WTC11 (cell line): Measurements from ENCODE around the gene ERBB2.

Experiments used
- CREB1 ChIP-seq: sonication (generic); formaldehyde crosslinking; IDR thresholded peaks from 2 replicates; pipeline ENCODE4 v1.8.0; 2023; ENCODE audit warnings: mild to moderate bottlenecking, missing genetic modification reagents
- CREM ChIP-seq: sonication (generic); formaldehyde crosslinking; IDR thresholded peaks from 2 replicates; pipeline ENCODE4 v1.8.1; 2022; ENCODE audit warnings: mild to moderate bottlenecking, missing genetic modification reagents, moderate library complexity
- ESRRA ChIP-seq: sonication (generic); formaldehyde crosslinking; IDR thresholded peaks from 2 replicates; pipeline ENCODE4 v1.8.1; 2022; ENCODE audit warnings: mild to moderate bottlenecking, missing genetic modification reagents, borderline replicate concordance
- ETV6 ChIP-seq: sonication (generic); formaldehyde crosslinking; IDR thresholded peaks from 2 replicates; pipeline ENCODE4 v1.8.1; 2022; ENCODE audit warnings: mild to moderate bottlenecking, missing genetic modification reagents
- NFATC4 ChIP-seq: fragments of 250-450 bp; sonication (Bioruptor Pico); IDR thresholded peaks from 2 replicates; pipeline ENCODE4 v1.9.0; 2021; ENCODE audit warnings: mild to moderate bottlenecking
- RELA ChIP-seq: sonication (generic); formaldehyde crosslinking; IDR thresholded peaks from 2 replicates; pipeline ENCODE4 v1.8.1; 2022; ENCODE audit warnings: missing genetic modification reagents, mild to moderate bottlenecking, borderline replicate concordance
- SMAD3 ChIP-seq: sonication (generic); formaldehyde crosslinking; IDR thresholded peaks from 2 replicates; pipeline ENCODE4 v1.8.0; 2022; ENCODE audit warnings: missing genetic modification reagents, mild to moderate bottlenecking, borderline replicate concordance
- TF ChIP-seq, protein P1 (sequence below): sonication (generic); formaldehyde crosslinking; IDR thresholded peaks from 2 replicates; pipeline ENCODE4 v1.8.1; 2022; ENCODE audit warnings: low read depth, missing genetic modification reagents, borderline replicate concordance
- TF ChIP-seq, protein P2 (sequence below): fragments of 200-600 bp; IDR thresholded peaks from 2 replicates; pipeline ENCODE4 v1.8.0; 2022; ENCODE audit warnings: antibody characterized with exemption
- TF ChIP-seq, protein P3 (sequence below): sonication (generic); formaldehyde crosslinking; IDR thresholded peaks from 2 replicates; pipeline ENCODE4 v1.8.0; 2022; ENCODE audit warnings: mild to moderate bottlenecking, missing genetic modification reagents
- TF ChIP-seq, protein P4 (sequence below): sonication (generic); formaldehyde crosslinking; IDR thresholded peaks from 2 replicates; pipeline ENCODE4 v1.8.1; 2023; ENCODE audit warnings: mild to moderate bottlenecking, missing genetic modification reagents, moderate library complexity
- TF ChIP-seq, protein P5 (sequence below): sonication (generic); formaldehyde crosslinking; conservative IDR thresholded peaks from 2 replicates; pipeline ENCODE4 v1.8.1; 2022; ENCODE audit warnings: mild to moderate bottlenecking, missing genetic modification reagents

DNA sequence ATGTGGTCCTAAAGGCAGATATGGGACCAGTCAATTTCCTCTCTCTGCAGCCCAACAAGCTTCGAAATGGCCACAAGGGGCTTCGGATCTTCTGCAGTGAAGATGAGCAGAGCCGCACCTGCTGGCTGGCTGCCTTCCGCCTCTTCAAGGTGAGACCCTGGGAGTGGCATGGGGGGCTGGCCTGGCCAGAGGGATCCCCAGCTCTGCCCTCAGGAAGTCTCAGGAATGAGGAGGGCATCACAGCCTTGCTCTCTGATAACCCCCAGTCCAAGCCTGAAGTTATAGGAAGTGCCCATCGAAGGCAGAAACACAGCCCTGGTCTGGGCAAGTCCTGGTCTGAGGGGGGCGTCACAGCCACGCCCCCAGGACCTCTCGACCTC, 45.0 kb downstream of the ERBB2 start:
- TF ChIP-seq, protein P1, sequence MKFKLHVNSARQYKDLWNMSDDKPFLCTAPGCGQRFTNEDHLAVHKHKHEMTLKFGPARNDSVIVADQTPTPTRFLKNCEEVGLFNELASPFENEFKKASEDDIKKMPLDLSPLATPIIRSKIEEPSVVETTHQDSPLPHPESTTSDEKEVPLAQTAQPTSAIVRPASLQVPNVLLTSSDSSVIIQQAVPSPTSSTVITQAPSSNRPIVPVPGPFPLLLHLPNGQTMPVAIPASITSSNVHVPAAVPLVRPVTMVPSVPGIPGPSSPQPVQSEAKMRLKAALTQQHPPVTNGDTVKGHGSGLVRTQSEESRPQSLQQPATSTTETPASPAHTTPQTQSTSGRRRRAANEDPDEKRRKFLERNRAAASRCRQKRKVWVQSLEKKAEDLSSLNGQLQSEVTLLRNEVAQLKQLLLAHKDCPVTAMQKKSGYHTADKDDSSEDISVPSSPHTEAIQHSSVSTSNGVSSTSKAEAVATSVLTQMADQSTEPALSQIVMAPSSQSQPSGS, result no peak
- TF ChIP-seq, protein P2, sequence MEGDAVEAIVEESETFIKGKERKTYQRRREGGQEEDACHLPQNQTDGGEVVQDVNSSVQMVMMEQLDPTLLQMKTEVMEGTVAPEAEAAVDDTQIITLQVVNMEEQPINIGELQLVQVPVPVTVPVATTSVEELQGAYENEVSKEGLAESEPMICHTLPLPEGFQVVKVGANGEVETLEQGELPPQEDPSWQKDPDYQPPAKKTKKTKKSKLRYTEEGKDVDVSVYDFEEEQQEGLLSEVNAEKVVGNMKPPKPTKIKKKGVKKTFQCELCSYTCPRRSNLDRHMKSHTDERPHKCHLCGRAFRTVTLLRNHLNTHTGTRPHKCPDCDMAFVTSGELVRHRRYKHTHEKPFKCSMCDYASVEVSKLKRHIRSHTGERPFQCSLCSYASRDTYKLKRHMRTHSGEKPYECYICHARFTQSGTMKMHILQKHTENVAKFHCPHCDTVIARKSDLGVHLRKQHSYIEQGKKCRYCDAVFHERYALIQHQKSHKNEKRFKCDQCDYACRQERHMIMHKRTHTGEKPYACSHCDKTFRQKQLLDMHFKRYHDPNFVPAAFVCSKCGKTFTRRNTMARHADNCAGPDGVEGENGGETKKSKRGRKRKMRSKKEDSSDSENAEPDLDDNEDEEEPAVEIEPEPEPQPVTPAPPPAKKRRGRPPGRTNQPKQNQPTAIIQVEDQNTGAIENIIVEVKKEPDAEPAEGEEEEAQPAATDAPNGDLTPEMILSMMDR, result no peak
- TF ChIP-seq CREB1 (CRISPR knock-in tag) (no peak), NFATC4 (no peak), SMAD3 (CRISPR knock-in tag) (no peak), ESRRA (no peak), RELA (CRISPR knock-in tag) (no peak), ETV6 (no peak), CREM (no peak)
- TF ChIP-seq, protein P3, sequence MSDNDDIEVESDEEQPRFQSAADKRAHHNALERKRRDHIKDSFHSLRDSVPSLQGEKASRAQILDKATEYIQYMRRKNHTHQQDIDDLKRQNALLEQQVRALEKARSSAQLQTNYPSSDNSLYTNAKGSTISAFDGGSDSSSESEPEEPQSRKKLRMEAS (CRISPR knock-in tag), result no peak
- TF ChIP-seq, protein P4, sequence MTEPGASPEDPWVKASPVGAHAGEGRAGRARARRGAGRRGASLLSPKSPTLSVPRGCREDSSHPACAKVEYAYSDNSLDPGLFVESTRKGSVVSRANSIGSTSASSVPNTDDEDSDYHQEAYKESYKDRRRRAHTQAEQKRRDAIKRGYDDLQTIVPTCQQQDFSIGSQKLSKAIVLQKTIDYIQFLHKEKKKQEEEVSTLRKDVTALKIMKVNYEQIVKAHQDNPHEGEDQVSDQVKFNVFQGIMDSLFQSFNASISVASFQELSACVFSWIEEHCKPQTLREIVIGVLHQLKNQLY (CRISPR knock-in tag), result no peak
- TF ChIP-seq, protein P5, sequence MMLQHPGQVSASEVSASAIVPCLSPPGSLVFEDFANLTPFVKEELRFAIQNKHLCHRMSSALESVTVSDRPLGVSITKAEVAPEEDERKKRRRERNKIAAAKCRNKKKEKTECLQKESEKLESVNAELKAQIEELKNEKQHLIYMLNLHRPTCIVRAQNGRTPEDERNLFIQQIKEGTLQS, result no peak
